OCI-LY3 (cell line): ENCODE data around the gene NPC1.
"Not testable (repeated sequence)": the region's sequence is repeated elsewhere in the genome, so short reads cannot be mapped to it uniquely, and the experiment has no call there.

Experiments used
- H2AFZ ChIP-seq: fragments of 200-600, 300-600 bp; shearing (Covaris generic); 2 replicates; pipeline ENCODE4 v1.6.0; 2014; ENCODE audit warnings: antibody characterized with exemption, low read depth, low read length
- H3K27ac ChIP-seq: fragments of 200-600, 300-600 bp; sonication (generic); 2 replicates; pipeline ENCODE4 v1.5.1; 2014; ENCODE audit warnings: mild to moderate bottlenecking, low read length, moderate library complexity, mixed read lengths
- H3K27me3 ChIP-seq: fragments of 200-600, 300-600 bp; sonication (generic); 2 replicates; pipeline ENCODE4 v1.6.1; 2014; ENCODE audit warnings: low read depth, low read length, mixed read lengths
- H3K36me3 ChIP-seq: fragments of 200-600, 300-600 bp; sonication (generic); replicated peaks from 2 replicates; pipeline ENCODE3; 2014; ENCODE audit warnings: low read depth, low read length, mixed read lengths
- H3K4me1 ChIP-seq: fragments of 300-600, 200-600 bp; sonication (generic); 2 replicates; pipeline ENCODE4 v1.6.1; 2014; ENCODE audit warnings: low read length, mixed read lengths
- H3K4me2 ChIP-seq: fragments of 200-600, 300-600 bp; sonication (generic); 2 replicates; pipeline ENCODE4 v1.6.1; 2014; ENCODE audit warnings: low read length, mixed read lengths
- H3K4me3 ChIP-seq: fragments of 300-600, 200-600 bp; sonication (generic); 2 replicates; pipeline ENCODE4 v1.5.1; 2014; ENCODE audit warnings: antibody characterized with exemption, mild to moderate bottlenecking, low read length, moderate library complexity
- H3K79me2 ChIP-seq: fragments of 300-600, 200-600 bp; shearing (Covaris generic); 2 replicates; pipeline ENCODE4 v1.6.1; 2014; ENCODE audit warnings: mild to moderate bottlenecking, low read length, mixed read lengths
- H3K9ac ChIP-seq: fragments of 300-600, 200-600 bp; shearing (Covaris generic); 2 replicates; pipeline ENCODE4 v1.6.0; 2014; ENCODE audit warnings: mild to moderate bottlenecking, low read length, moderate library complexity
- H3K9me3 ChIP-seq: fragments of 200-600, 300-600 bp; shearing (Covaris generic); 2 replicates; pipeline ENCODE4 v1.6.1; 2014; ENCODE audit warnings: low read length, mixed read lengths; ENCODE audit not compliant: insufficient read depth
- H4K20me1 ChIP-seq: fragments of 200-600, 300-600 bp; sonication (generic); 2 replicates; pipeline ENCODE4 v1.6.1; 2016; ENCODE audit warnings: low read length, mixed read lengths; ENCODE audit not compliant: insufficient read depth
- EZH2phosphoT487 ChIP-seq: fragments of 200-600 bp; shearing (Covaris generic); IDR thresholded peaks from 2 replicates; pipeline ENCODE4 v1.6.1; 2018; ENCODE audit warnings: antibody characterized with exemption, mixed run types, low read depth
- TF ChIP-seq, protein P1 (sequence below): fragments of 200-600, 300-600 bp; sonication (generic); IDR thresholded peaks from 2 replicates; pipeline ENCODE4 v1.5.1; 2014; ENCODE audit warnings: antibody characterized with exemption, low read length, low read depth

The NPC1 gene

DNA sequence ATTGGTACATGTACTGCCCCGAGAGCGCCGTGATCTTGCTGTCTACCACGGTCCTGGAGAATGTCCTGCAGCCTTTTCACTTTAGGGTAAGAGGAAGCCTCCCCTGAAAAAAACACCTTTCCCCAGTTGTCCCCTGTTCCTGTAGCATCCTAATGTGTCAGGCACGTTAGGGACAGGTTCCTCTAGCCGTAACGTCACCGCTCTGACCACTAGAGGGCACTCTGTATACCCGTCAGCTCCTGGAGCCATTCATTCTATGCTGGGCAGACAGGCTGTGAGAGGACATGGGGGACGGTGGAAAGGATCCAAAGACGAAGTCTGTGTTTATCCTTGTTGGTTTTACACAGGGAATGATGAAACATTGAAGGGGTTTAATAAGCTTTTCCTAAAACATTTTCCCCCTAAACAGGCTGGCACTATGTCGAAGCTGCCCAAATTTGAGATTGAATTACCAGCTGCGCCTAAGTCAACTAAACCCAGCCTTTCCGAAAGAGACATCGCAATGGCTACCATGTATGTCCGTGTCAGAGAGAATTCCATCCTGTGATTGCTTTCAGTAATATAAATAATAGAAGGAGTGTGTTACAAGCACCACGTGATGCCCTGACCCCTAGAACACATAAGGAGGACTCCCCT lies 70.3 kb downstream of the NPC1 start:
- no peaks in the 10 kb centered on the region for H3K79me2 ChIP-seq
- peaks cover 14% of the 10 kb centered on the region for H3K4me1 ChIP-seq
- peak overlapping the region; percentile 41 for H3K4me2 ChIP-seq
- no peak overlapping the region for H3K9ac ChIP-seq
- H3K9me3 ChIP-seq, result no peaks in the 10 kb centered on the region
- TF ChIP-seq, protein P1, sequence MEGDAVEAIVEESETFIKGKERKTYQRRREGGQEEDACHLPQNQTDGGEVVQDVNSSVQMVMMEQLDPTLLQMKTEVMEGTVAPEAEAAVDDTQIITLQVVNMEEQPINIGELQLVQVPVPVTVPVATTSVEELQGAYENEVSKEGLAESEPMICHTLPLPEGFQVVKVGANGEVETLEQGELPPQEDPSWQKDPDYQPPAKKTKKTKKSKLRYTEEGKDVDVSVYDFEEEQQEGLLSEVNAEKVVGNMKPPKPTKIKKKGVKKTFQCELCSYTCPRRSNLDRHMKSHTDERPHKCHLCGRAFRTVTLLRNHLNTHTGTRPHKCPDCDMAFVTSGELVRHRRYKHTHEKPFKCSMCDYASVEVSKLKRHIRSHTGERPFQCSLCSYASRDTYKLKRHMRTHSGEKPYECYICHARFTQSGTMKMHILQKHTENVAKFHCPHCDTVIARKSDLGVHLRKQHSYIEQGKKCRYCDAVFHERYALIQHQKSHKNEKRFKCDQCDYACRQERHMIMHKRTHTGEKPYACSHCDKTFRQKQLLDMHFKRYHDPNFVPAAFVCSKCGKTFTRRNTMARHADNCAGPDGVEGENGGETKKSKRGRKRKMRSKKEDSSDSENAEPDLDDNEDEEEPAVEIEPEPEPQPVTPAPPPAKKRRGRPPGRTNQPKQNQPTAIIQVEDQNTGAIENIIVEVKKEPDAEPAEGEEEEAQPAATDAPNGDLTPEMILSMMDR, result peak; percentile 91
- no peak for TF ChIP-seq EZH2phosphoT487
- H4K20me1 ChIP-seq, result peaks cover 10% of the 10 kb centered on the region; the same call in 1 of the 2 replicates
- peaks cover 28% of the 10 kb centered on the region for H3K36me3 ChIP-seq
- no peak overlapping the region for H3K27ac ChIP-seq
- H3K4me3 ChIP-seq, result no peak overlapping the region
- H2AFZ ChIP-seq, result no peak overlapping the region
- no peaks in the 10 kb centered on the region for H3K27me3 ChIP-seq

DNA sequence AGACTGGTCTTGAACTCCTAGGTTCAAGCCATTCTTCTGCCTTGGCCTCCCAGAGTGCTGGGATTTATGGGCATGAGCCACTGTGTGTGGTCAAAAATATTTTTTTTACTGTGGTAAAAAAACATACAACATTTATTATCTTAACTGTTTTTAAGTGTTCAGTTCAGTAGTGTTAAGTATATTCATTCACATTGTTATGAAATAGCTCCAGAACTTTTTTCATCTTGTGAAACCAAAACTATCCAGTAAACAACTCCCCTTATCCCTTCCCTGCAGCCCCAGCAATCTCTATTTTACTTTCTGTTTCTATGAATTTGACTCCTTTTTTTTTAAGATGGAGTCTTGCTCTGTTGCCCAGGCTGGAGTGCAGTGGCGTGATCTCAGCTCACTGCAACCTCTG lies 73.7 kb downstream of the NPC1 start:
- H3K4me2 ChIP-seq, result no peak overlapping the region
- H3K36me3 ChIP-seq, result peaks cover 26% of the 10 kb centered on the region
- H3K9ac ChIP-seq, result no peak overlapping the region
- no peaks in the 10 kb centered on the region for H3K27me3 ChIP-seq
- H2AFZ ChIP-seq, result no peak overlapping the region
- no peak overlapping the region for H3K4me3 ChIP-seq
- no peaks in the 10 kb centered on the region for H3K9me3 ChIP-seq
- H3K79me2 ChIP-seq, result 0 out of 2 replicates have a peak, but pooled peaks cover 8% of the 10 kb centered on the region
- no peak overlapping the region for H3K27ac ChIP-seq
- TF ChIP-seq EZH2phosphoT487, result no peak
- TF ChIP-seq, protein P1, result no peak
- peaks cover 14% of the 10 kb centered on the region for H3K4me1 ChIP-seq
- H4K20me1 ChIP-seq, result peaks cover 10% of the 10 kb centered on the region; the same call in 1 of the 2 replicates

DNA sequence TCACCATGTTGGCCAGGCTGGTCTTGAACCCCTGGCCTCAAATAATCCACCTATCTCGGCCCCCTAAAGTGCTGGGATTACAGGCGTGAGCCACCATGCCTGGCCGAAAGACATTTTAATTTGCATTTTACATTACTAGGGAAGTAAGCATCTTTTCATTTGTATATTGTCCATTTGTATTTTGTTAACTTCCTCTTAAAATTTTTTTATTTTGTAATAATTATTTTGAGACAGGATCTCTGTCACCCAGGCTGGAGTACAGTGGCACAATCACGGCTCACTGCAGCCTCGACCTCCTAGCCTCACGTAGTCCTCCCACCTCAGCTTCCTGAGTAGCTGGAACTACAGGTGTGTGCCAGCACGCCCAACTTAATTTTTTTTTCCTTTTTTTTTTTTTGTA lies 74.1 kb downstream of the NPC1 start:
- Histone ChIP-seq H3K4me1 (peaks cover 14% of the 10 kb centered on the region), H3K36me3 (peaks cover 26% of the 10 kb centered on the region), H4K20me1 (peaks cover 10% of the 10 kb centered on the region; the same call in 1 of the 2 replicates)
- H3K27ac ChIP-seq, H3K79me2 ChIP-seq, H3K27me3 ChIP-seq, H3K9me3 ChIP-seq, H3K4me3 ChIP-seq, H3K4me2 ChIP-seq, H3K9ac ChIP-seq, H2AFZ ChIP-seq: not testable (repeated sequence)

DNA sequence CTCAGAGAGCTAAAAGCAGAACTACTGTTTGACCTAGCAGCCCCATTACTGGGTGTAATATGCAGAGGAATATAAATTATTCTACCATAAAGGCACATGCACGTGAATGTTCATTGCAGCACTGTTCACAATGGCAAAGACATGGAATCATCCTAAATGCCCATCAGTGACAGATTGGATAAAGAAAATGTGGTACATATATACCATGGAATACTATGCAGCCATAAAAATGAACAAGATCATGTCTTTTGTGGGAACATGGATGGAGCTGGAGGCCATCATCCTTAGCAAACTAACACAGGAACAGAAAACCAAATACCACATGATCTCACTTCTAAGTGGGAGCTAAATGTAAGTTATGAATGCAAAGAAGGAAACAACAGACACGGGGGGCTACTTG lies 75.4 kb downstream of the NPC1 start:
- H3K9me3 ChIP-seq, H3K27ac ChIP-seq: not testable (repeated sequence)
- H3K36me3 ChIP-seq, result peaks cover 26% of the 10 kb centered on the region

DNA sequence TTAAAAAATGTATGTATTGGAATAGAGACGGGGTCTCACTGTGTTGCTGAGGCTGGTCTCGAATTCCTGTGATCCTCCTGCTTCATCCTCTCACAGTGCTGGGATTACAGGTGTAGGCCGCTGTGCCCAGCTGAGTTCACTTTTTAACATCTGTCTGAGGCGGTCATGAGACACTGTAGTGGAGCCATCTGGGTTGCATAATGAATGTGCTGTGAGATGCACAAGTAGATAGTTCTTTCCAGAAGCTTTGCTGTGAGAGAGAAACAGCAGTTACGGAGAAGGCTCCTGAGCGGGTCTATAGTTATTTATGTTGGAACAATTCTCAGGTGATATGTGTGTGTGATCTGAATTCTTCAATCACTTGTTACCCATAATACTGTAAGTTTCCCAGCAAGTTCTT lies 79.9 kb downstream of the NPC1 start:
- Histone ChIP-seq H2AFZ (no peak overlapping the region), H3K9ac (no peak overlapping the region), H3K4me2 (no peak overlapping the region), H3K36me3 (peaks cover 19% of the 10 kb centered on the region), H4K20me1 (peaks cover 3% of the 10 kb centered on the region; the same call in 1 of the 2 replicates), H3K79me2 (peaks cover 30% of the 10 kb centered on the region), H3K9me3 (no peaks in the 10 kb centered on the region), H3K4me3 (no peak overlapping the region), H3K27ac (no peak overlapping the region), H3K4me1 (peaks cover 21% of the 10 kb centered on the region), H3K27me3 (no peaks in the 10 kb centered on the region)
- TF ChIP-seq, protein P1, result no peak
- no peak for TF ChIP-seq EZH2phosphoT487

More for the DNA sequence above, 75.4 kb downstream of the NPC1 start:
- H3K4me3 ChIP-seq, H2AFZ ChIP-seq, H3K9ac ChIP-seq, H3K27me3 ChIP-seq, H3K4me2 ChIP-seq: not testable (repeated sequence)
- Histone ChIP-seq H3K79me2 (peaks cover 12% of the 10 kb centered on the region; the same call in 1 of the 2 replicates), H4K20me1 (peaks cover 10% of the 10 kb centered on the region; the same call in 1 of the 2 replicates), H3K4me1 (peaks cover 14% of the 10 kb centered on the region)
